HG03025 (cell line): ENCODE results near the gene COL12A1.
"Not testable (repeated sequence)": the region's sequence is repeated elsewhere in the genome, so short reads cannot be mapped to it uniquely, and the experiment has no call there.

Experiments used
- ATAC-seq: cut with Tn5 transposase; IDR thresholded peaks from one replicate; pipeline ENCODE4 v1.9.1; 2021; ENCODE audit warnings: mild to moderate bottlenecking, moderate library complexity; ENCODE audit not compliant: unreplicated experiment, low FRiP score

COL12A1 gene

GRCh38 chr6:75186581-75186980 is 19.3 kb downstream of the COL12A1 start:
- ATAC-seq, result not testable (repeated sequence)

- ATAC-seq, result no peak
These were observed 22.7 kb downstream of the COL12A1 start for GRCh38 chr6:75183099-75183541.

- ATAC-seq, result no peak
These were observed 25.0 kb downstream of the COL12A1 start for GRCh38 chr6:75180864-75181263.

GRCh38 chr6:75178757-75179156 is 27.1 kb downstream of the COL12A1 start:
- ATAC-seq, result no peak

- ATAC-seq, result no peak
These were observed 29.7 kb downstream of the COL12A1 start for GRCh38 chr6:75176076-75176582.

- no peak for ATAC-seq
These were observed 33.9 kb downstream of the COL12A1 start for GRCh38 chr6:75171986-75172385.

GRCh38 chr6:75171567-75171966 is 34.3 kb downstream of the COL12A1 start:
- no peak for ATAC-seq

GRCh38 chr6:75170691-75171560 is 34.9 kb downstream of the COL12A1 start:
- no peak for ATAC-seq

GRCh38 chr6:75169689-75170586 is 35.9 kb downstream of the COL12A1 start:
- no peak for ATAC-seq

- ATAC-seq, result no peak
These were observed 38.0 kb downstream of the COL12A1 start for GRCh38 chr6:75167851-75168250.

GRCh38 chr6:75167325-75167724 is 38.5 kb downstream of the COL12A1 start:
- no peak for ATAC-seq

GRCh38 chr6:75166773-75167172 is 39.1 kb downstream of the COL12A1 start:
- no peak for ATAC-seq

GRCh38 chr6:75166236-75166635 is 39.6 kb downstream of the COL12A1 start:
- no peak for ATAC-seq

GRCh38 chr6:75158176-75158575 is 47.7 kb downstream of the COL12A1 start:
- ATAC-seq, result no peak

- ATAC-seq, result no peak
These were observed 48.5 kb downstream of the COL12A1 start for GRCh38 chr6:75157336-75157735.

GRCh38 chr6:75156186-75156878 is 49.5 kb downstream of the COL12A1 start:
- no peak for ATAC-seq

- ATAC-seq, result no peak
These were observed 50.2 kb downstream of the COL12A1 start for GRCh38 chr6:75155631-75156030.

GRCh38 chr6:75154973-75155372 is 50.9 kb downstream of the COL12A1 start:
- ATAC-seq, result no peak

- no peak for ATAC-seq
These were observed 55.0 kb downstream of the COL12A1 start for GRCh38 chr6:75150685-75151412.

- ATAC-seq, result no peak
These were observed 56.2 kb downstream of the COL12A1 start for GRCh38 chr6:75149696-75150095.
